ENCODE data around the gene ZFP36L2.

The ZFP36L2 gene

DNA sequence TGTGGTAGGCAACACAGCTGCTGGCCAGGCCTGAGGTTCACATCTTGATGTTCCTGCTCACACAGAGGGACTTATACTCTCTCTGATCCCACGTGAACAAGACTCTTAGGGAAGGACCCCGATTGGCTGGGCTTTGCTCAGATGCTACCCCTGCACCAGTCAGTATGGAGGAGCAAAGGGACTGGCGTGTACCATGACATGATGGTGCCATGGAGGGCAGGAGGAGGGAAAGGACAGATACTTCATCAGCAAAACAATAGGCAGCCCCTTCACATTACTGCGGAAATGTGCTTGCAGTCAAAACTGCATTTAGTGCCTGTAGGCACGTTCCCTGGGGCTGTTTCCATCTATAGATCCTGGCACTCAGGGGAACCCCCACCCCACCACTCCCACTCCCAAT, 42.7 kb downstream of the ZFP36L2 start:
- no peak for TF ChIP-seq GATA2 (IDR thresholded peaks at IDR 0.05; ENCODE audit: low read depth, low read length)
- TF ChIP-seq GATA3 (IDR thresholded peaks at IDR 0.05; ENCODE audit: low read depth, low read length): no peak

DNA sequence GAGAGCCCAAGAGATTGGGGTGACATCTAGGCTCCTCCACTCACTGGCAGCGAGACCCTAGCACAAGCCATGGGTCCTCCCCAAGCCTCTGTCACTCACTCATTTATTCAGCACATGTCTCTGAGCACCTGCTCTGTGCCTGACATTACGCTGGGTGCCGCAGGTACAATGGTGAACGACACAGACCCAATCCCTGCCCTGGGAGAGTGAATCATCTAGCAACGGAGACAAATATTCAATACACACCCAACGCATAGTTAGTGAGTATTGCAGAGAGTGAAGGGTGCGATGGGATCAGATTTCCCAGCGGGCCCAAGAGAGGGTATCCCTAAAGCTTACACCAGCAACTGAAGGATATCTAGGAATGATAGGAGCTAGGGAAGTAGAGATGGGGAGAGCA, 45.5 kb downstream of the ZFP36L2 start:
- no peak for TF ChIP-seq GATA3 (IDR thresholded peaks at IDR 0.05; ENCODE audit: low read depth, low read length)
- no peak for TF ChIP-seq GATA2 (IDR thresholded peaks at IDR 0.05; ENCODE audit: low read depth, low read length)

DNA sequence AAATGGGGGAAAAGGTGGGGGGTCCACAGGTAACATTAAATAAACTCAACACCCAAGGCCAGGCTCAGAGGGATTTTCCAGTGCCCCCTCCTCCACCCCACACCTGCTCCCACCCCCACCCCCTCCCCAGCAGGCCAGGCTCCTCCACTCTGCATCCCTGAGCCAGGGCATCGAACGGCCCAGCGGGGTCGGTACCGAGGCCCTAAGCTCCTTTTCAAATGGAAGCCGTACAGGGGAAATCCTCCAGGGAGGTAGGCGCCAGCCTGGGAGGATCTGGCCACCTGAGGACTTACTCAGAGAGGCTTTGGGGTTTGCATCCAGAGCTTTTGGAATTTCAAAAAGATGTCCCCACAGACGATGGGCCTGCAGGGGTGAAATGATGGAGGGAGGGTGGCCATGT, 46.5 kb downstream of the ZFP36L2 start:
- TF ChIP-seq GATA2 (IDR thresholded peaks at IDR 0.05; ENCODE audit: low read depth, low read length) (no peak), GATA3 (IDR thresholded peaks at IDR 0.05; ENCODE audit: low read depth, low read length) (no peak)

GRCh38 chr2:43178602-43179542, 47.5 kb downstream of the ZFP36L2 start:
- TF ChIP-seq GATA2 (IDR thresholded peaks at IDR 0.05; ENCODE audit: low read depth, low read length) (no peak), GATA3 (IDR thresholded peaks at IDR 0.05; ENCODE audit: low read depth, low read length) (no peak)

GRCh38 chr2:43178055-43178598, 48.3 kb downstream of the ZFP36L2 start:
- TF ChIP-seq GATA2 (IDR thresholded peaks at IDR 0.05; ENCODE audit: low read depth, low read length): peak; percentile 65
- TF ChIP-seq GATA3 (IDR thresholded peaks at IDR 0.05; ENCODE audit: low read depth, low read length): no peak

- TF ChIP-seq GATA3 (IDR thresholded peaks at IDR 0.05; ENCODE audit: low read depth, low read length) (no peak), GATA2 (IDR thresholded peaks at IDR 0.05; ENCODE audit: low read depth, low read length) (no peak)
These were observed 50.0 kb downstream of the ZFP36L2 start for GRCh38 chr2:43176449-43176848.

GRCh38 chr2:43175876-43176275, 50.5 kb downstream of the ZFP36L2 start:
- TF ChIP-seq GATA2 (IDR thresholded peaks at IDR 0.05; ENCODE audit: low read depth, low read length) (no peak), GATA3 (IDR thresholded peaks at IDR 0.05; ENCODE audit: low read depth, low read length) (no peak)

GRCh38 chr2:43175020-43175441, 51.4 kb downstream of the ZFP36L2 start:
- TF ChIP-seq GATA3 (IDR thresholded peaks at IDR 0.05; ENCODE audit: low read depth, low read length) (no peak), GATA2 (IDR thresholded peaks at IDR 0.05; ENCODE audit: low read depth, low read length) (no peak)

GRCh38 chr2:43174368-43174916, 52.0 kb downstream of the ZFP36L2 start:
- no peak for TF ChIP-seq GATA3 (IDR thresholded peaks at IDR 0.05; ENCODE audit: low read depth, low read length)
- TF ChIP-seq GATA2 (IDR thresholded peaks at IDR 0.05; ENCODE audit: low read depth, low read length): no peak

Data from SH-SY5Y (cell line).